HepG2 (cell line): ENCODE data around the gene RNASE4. TPM values are rescaled to one million over a fixed set of nuclear protein-coding genes. Genes with fewer than 3 reads are reported as not detected.

Experiments
- DNMT3B ChIP-seq: conservative IDR thresholded peaks from 2 replicates; pipeline ENCODE4 v1.6.1; 2016; ENCODE audit warnings: missing biosample characterization, control low read depth
- ETV5 ChIP-seq: IDR thresholded peaks from 2 replicates; pipeline ENCODE4 v1.6.1; 2018; ENCODE audit warnings: missing biosample characterization, missing genetic modification reagents, inconsistent platforms, borderline replicate concordance
- KAT8 ChIP-seq: IDR thresholded peaks from 2 replicates; pipeline ENCODE4 v1.6.1; 2016; ENCODE audit warnings: missing genetic modification reagents, missing compliant biosample characterization
- KDM5A ChIP-seq: fragments of 200-600 bp; sonication (generic); IDR thresholded peaks from 2 replicates; pipeline ENCODE4 v1.7.0; 2018; ENCODE audit warnings: antibody characterized with exemption, mild to moderate bottlenecking, low read length, borderline replicate concordance
- MYC ChIP-seq: sonication (generic); formaldehyde crosslinking; IDR thresholded peaks from 2 replicates; pipeline ENCODE4 v1.9.0; 2021; ENCODE audit warnings: missing genetic modification reagents, borderline replicate concordance
- NCOA2 ChIP-seq: sonication (generic); formaldehyde crosslinking; IDR thresholded peaks from 2 replicates; pipeline ENCODE4 v1.8.0; 2022; ENCODE audit warnings: inconsistent platforms
- NR2F6 ChIP-seq, 2 experiments: IDR thresholded peaks; 2 replicates each; pipeline ENCODE4 v1.6.1; 2016; ENCODE audit warnings: antibody characterized with exemption in 1 of 2, mild to moderate bottlenecking in 1 of 2
- ZNF160 ChIP-seq: sonication (generic); formaldehyde crosslinking; IDR thresholded peaks from 2 replicates; pipeline ENCODE4 v1.8.0; 2022; ENCODE audit warnings: mild to moderate bottlenecking, inconsistent platforms, missing genetic modification reagents
- ZNF598 ChIP-seq: sonication (generic); formaldehyde crosslinking; IDR thresholded peaks from 2 replicates; pipeline ENCODE4 v1.5.1; 2020; ENCODE audit warnings: mild to moderate bottlenecking, missing genetic modification reagents, borderline replicate concordance
- ZNF724P ChIP-seq: sonication (generic); formaldehyde crosslinking; IDR thresholded peaks from 2 replicates; pipeline ENCODE4 v1.8.0; 2022; ENCODE audit warnings: missing genetic modification reagents, borderline replicate concordance
- ZNF761 ChIP-seq: sonication (generic); formaldehyde crosslinking; conservative IDR thresholded peaks from 2 replicates; pipeline ENCODE4 v1.4.0; 2020; ENCODE audit warnings: mild to moderate bottlenecking, missing genetic modification reagents
- polyA plus RNA-seq, 8 experiments: library from polyadenylated mRNA; depleted of rRNA in 3 of 8; stranded (reverse) in 7 of 8; unstranded in 1 of 8; fragments of >200 nt; fragmentation: Illumina TruSeq in 4 of 8; extraction: Trizol in 4 of 8; gene quantifications; 2 replicates each; pipeline versions ENCODE4 v1.2.1 to v1.2.3, GENCODE V29; 2011 to 2016; ENCODE audit warnings: low read depth in 4 of 8, missing spikeins in 1 of 8, mixed read lengths in 1 of 8; ENCODE audit not compliant: insufficient read depth in 1 of 8
- total RNA-seq, 5 experiments: library from RNA; depleted of rRNA; stranded (reverse); fragments of >200 nt; fragmentation: Illumina TruSeq; extraction: Trizol; gene quantifications; 2 replicates each; pipeline ENCODE4 v1.2.3, GENCODE V29; 2016; ENCODE audit warnings: low read depth in 1 of 5
- TF ChIP-seq, protein P1 (sequence below): sonication (generic); formaldehyde crosslinking; IDR thresholded peaks from 2 replicates; pipeline ENCODE4 v1.4.0; 2020; ENCODE audit warnings: missing genetic modification reagents
- TF ChIP-seq, protein P2 (sequence below): sonication (generic); formaldehyde crosslinking; IDR thresholded peaks from 2 replicates; pipeline ENCODE4 v1.5.1; 2020; ENCODE audit warnings: missing genetic modification reagents, mild to moderate bottlenecking, borderline replicate concordance
- TF ChIP-seq, protein P3 (sequence below): sonication (generic); formaldehyde crosslinking; IDR thresholded peaks from 2 replicates; pipeline ENCODE4 v1.4.0; 2020; ENCODE audit warnings: missing genetic modification reagents, borderline replicate concordance
- TF ChIP-seq, protein P4 (sequence below): sonication (generic); formaldehyde crosslinking; IDR thresholded peaks from 2 replicates; pipeline ENCODE4 v1.9.0; 2021; ENCODE audit warnings: missing genetic modification reagents, mild to moderate bottlenecking, borderline replicate concordance

RNASE4 gene
- total and polyA plus RNA-seq, 2 of the 13 experiments (the other 11 are each of a cell fraction or from before 2014, with no cell fraction given): 109 to 983 TPM

DNA sequence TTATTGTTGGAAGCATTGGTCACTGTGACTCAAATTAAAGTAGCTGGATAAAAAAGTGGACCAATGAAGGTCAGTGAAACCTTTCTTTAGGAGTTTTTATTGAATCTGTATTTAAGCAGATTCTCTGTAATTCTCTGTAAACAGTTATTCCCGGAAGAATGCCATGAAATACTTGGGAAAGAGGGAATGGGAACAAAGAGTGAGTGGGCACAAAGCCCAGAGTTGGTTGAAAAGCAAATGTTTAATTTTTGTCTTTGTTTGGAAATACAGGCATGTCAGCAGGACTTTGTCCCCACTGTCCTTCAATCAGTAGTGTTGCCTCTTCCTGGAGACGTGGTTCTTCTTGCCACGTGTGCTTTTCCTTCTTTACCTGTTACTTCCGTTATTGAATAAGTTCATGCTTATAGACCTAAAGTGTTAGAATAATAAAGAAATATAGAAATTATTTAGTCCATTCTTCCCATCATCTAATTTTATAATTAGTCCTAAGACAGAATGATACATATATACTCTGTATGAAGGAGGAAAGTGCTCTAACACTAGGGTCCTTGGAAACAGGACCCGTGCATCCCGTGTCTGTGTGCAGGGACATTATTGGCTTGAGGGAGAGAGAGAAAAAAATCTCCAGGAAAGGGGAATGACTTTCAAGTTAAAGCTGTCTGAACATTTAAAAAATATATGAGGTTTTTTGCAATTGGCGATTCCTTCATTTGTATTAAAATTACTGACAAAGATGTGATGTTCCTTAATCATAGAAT lies 2.2 kb downstream of the RNASE4 start (continued):
- TF ChIP-seq NR2F6 (IDR thresholded peaks at IDR 0.05) (peak; percentile 76), NR2F6 (CRISPR knock-in tag; IDR thresholded peaks at IDR 0.05) (peak; percentile 73; the same call in 1 of the 2 replicates), ZNF724P (CRISPR knock-in tag) (no peak), KDM5A (0 out of 2 replicates have a peak, but pooled peaks have one; percentile 11), DNMT3B (CRISPR knock-in tag) (peak; percentile 88), KAT8 (peak; percentile 78), MYC (CRISPR knock-in tag) (peak; percentile 64), ETV5 (CRISPR knock-in tag) (peak; percentile 98), ZNF598 (no peak), ZNF761 (CRISPR knock-in tag) (0 out of 2 replicates have a peak, but pooled peaks have one; percentile 1), ZNF160 (CRISPR knock-in tag) (no peak), NCOA2 (CRISPR knock-in tag) (peak; percentile 99)
- TF ChIP-seq, protein P1, sequence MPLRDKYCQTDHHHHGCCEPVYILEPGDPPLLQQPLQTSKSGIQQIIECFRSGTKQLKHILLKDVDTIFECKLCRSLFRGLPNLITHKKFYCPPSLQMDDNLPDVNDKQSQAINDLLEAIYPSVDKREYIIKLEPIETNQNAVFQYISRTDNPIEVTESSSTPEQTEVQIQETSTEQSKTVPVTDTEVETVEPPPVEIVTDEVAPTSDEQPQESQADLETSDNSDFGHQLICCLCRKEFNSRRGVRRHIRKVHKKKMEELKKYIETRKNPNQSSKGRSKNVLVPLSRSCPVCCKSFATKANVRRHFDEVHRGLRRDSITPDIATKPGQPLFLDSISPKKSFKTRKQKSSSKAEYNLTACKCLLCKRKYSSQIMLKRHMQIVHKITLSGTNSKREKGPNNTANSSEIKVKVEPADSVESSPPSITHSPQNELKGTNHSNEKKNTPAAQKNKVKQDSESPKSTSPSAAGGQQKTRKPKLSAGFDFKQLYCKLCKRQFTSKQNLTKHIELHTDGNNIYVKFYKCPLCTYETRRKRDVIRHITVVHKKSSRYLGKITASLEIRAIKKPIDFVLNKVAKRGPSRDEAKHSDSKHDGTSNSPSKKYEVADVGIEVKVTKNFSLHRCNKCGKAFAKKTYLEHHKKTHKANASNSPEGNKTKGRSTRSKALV: 0 out of 2 replicates have a peak, but pooled peaks have one; percentile 42
- TF ChIP-seq, protein P2, sequence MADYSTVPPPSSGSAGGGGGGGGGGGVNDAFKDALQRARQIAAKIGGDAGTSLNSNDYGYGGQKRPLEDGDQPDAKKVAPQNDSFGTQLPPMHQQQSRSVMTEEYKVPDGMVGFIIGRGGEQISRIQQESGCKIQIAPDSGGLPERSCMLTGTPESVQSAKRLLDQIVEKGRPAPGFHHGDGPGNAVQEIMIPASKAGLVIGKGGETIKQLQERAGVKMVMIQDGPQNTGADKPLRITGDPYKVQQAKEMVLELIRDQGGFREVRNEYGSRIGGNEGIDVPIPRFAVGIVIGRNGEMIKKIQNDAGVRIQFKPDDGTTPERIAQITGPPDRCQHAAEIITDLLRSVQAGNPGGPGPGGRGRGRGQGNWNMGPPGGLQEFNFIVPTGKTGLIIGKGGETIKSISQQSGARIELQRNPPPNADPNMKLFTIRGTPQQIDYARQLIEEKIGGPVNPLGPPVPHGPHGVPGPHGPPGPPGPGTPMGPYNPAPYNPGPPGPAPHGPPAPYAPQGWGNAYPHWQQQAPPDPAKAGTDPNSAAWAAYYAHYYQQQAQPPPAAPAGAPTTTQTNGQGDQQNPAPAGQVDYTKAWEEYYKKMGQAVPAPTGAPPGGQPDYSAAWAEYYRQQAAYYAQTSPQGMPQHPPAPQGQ (CRISPR knock-in tag): 0 out of 2 replicates have a peak, but pooled peaks have one; percentile 24
- TF ChIP-seq, protein P3, sequence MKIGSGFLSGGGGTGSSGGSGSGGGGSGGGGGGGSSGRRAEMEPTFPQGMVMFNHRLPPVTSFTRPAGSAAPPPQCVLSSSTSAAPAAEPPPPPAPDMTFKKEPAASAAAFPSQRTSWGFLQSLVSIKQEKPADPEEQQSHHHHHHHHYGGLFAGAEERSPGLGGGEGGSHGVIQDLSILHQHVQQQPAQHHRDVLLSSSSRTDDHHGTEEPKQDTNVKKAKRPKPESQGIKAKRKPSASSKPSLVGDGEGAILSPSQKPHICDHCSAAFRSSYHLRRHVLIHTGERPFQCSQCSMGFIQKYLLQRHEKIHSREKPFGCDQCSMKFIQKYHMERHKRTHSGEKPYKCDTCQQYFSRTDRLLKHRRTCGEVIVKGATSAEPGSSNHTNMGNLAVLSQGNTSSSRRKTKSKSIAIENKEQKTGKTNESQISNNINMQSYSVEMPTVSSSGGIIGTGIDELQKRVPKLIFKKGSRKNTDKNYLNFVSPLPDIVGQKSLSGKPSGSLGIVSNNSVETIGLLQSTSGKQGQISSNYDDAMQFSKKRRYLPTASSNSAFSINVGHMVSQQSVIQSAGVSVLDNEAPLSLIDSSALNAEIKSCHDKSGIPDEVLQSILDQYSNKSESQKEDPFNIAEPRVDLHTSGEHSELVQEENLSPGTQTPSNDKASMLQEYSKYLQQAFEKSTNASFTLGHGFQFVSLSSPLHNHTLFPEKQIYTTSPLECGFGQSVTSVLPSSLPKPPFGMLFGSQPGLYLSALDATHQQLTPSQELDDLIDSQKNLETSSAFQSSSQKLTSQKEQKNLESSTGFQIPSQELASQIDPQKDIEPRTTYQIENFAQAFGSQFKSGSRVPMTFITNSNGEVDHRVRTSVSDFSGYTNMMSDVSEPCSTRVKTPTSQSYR (CRISPR knock-in tag): peak; percentile 48; the same call in 1 of the 2 replicates
- TF ChIP-seq, protein P4, sequence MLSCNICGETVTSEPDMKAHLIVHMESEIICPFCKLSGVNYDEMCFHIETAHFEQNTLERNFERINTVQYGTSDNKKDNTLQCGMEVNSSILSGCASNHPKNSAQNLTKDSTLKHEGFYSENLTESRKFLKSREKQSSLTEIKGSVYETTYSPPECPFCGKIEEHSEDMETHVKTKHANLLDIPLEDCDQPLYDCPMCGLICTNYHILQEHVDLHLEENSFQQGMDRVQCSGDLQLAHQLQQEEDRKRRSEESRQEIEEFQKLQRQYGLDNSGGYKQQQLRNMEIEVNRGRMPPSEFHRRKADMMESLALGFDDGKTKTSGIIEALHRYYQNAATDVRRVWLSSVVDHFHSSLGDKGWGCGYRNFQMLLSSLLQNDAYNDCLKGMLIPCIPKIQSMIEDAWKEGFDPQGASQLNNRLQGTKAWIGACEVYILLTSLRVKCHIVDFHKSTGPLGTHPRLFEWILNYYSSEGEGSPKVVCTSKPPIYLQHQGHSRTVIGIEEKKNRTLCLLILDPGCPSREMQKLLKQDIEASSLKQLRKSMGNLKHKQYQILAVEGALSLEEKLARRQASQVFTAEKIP: no peak
